Panc1 (cell line): ENCODE data around the gene PARD3.
"Not testable (repeated sequence)": the region's sequence is repeated elsewhere in the genome, so short reads cannot be mapped to it uniquely, and the experiment has no call there.

Experiments
- CTCF ChIP-seq: fragments of 450-650 bp; IDR thresholded peaks from 2 replicates; pipeline ENCODE4 v1.5.1; 2017; ENCODE audit warnings: mild to moderate bottlenecking
- POLR2AphosphoS5 ChIP-seq: IDR thresholded peaks from 2 replicates; pipeline ENCODE4 v1.6.1; 2012; ENCODE audit warnings: mild to moderate bottlenecking, low read depth, low read length, moderate library complexity
- REST ChIP-seq, 2 experiments: IDR thresholded peaks; 2 replicates each; pipeline ENCODE4 v1.6.1; 2011 to 2012; ENCODE audit warnings: low read depth in 2 of 2, control low read depth in 1 of 2, low read length in 1 of 2, mild to moderate bottlenecking in 1 of 2, moderate library complexity in 1 of 2; ENCODE audit not compliant: insufficient read depth in 1 of 2
- TCF7L2 ChIP-seq: IDR thresholded peaks from 2 replicates; pipeline ENCODE4 v1.6.1; 2011; ENCODE audit warnings: mild to moderate bottlenecking, low read depth, low read length, inconsistent platforms

- TF ChIP-seq CTCF; REST (IDR thresholded peaks at IDR 0.05; ENCODE audit: insufficient read depth in 1 of 2, low read depth in 2 of 2, low read length in 1 of 2); POLR2AphosphoS5; TCF7L2: not testable (repeated sequence)
Observed at GRCh38 chr10:34427158-34427910, 387.8 kb downstream of the PARD3 start.
